ENCODE measurements around the gene ZDHHC11B.
"Not testable (repeated sequence)": the region's sequence is repeated elsewhere in the genome, so short reads cannot be mapped to it uniquely, and the experiment has no call there.

DNA sequence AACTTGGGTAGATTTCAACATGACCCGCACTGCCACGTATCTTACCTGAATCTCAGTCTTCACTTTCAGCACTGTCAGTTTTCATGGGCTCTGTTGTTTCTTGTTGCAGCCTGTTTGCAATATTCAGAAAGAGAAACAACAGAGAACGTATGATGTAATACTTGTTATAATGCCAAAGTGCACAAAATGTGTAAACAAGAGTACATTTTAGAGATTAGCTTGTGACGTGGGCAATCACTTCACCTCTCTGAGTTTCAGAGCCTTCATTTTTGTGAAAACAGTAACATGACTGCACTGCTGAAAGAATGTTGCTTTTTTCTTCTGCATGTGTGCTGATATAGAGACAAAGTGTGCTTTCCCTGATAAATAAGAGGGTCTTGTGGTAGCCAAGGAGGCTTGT, 16.5 kb upstream of the ZDHHC11B start:
- not testable (repeated sequence) for TF ChIP-seq POLR2A (IDR thresholded peaks at IDR 0.05)
- TF ChIP-seq, protein P1, sequence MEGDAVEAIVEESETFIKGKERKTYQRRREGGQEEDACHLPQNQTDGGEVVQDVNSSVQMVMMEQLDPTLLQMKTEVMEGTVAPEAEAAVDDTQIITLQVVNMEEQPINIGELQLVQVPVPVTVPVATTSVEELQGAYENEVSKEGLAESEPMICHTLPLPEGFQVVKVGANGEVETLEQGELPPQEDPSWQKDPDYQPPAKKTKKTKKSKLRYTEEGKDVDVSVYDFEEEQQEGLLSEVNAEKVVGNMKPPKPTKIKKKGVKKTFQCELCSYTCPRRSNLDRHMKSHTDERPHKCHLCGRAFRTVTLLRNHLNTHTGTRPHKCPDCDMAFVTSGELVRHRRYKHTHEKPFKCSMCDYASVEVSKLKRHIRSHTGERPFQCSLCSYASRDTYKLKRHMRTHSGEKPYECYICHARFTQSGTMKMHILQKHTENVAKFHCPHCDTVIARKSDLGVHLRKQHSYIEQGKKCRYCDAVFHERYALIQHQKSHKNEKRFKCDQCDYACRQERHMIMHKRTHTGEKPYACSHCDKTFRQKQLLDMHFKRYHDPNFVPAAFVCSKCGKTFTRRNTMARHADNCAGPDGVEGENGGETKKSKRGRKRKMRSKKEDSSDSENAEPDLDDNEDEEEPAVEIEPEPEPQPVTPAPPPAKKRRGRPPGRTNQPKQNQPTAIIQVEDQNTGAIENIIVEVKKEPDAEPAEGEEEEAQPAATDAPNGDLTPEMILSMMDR (IDR thresholded peaks at IDR 0.05): not testable (repeated sequence)

Data from right lobe of liver (tissue), 4 donors.